ENCODE data around the gene CINP. TPM values are rescaled to one million over a fixed set of nuclear protein-coding genes. Genes with fewer than 3 reads are reported as not detected.

The CINP gene
- total and polyA plus RNA-seq, 2 of the 13 experiments (the other 11 are each of a cell fraction or from before 2014, with no cell fraction given) = 32.8 to 42.8 TPM

DNA sequence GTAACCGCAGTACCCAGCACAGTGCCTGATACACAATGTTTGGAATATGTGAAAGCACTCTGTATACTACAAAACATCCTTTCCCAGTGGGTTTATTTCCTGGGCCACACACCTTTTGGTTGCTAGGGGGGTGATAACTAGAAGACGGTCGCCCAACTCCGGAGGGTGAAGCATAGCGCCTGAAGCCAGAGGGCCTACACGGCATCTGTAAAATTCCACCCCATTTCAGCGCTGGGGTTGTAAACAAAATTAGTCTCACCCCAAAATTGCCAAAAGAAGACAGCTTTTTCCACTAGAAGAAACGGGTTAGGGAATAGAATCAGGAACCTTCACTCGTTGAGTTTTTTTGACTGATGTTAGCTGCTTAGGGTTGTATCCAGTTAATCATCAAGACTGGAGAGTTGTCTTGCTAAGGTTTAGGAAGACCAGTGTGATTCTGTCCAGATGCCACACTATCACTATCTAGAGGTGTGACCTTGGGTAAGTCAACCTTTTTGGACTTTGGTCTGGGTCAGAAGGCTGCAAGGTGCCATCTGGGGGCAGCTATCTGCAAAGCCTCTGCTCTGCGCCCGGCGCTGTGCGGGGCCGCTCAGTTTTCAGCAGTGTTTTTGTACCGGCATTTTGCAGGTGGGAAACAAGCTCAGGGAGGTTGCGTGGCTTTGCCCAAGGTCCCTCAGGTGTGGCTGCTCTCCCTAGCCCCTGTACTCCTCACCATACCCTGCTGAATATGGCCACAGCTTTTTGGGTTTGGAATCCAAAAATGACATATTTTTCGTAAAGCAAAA, 41.8 kb downstream of the CINP start (continued):
- TF ChIP-seq KLF11 (CRISPR knock-in tag; IDR thresholded peaks at IDR 0.05) = no peak
- TF ChIP-seq MEIS1 (CRISPR knock-in tag; IDR thresholded peaks at IDR 0.05; ENCODE audit: borderline replicate concordance) = peak; percentile 9; the same call in 1 of the 2 replicates
- TF ChIP-seq ZNF839 (CRISPR knock-in tag; IDR thresholded peaks at IDR 0.05; ENCODE audit: borderline replicate concordance) = no peak
- 0 out of 4 replicates have a peak, but pooled peaks of 1 of the 2 experiments have one; percentile 16 for TF ChIP-seq KLF16 (CRISPR knock-in tag; IDR thresholded peaks at IDR 0.05)
- 0 out of 2 replicates have a peak, but pooled peaks have one; percentile 24 for TF ChIP-seq ARNTL (CRISPR knock-in tag; IDR thresholded peaks at IDR 0.05)
- TF ChIP-seq, protein P1, sequence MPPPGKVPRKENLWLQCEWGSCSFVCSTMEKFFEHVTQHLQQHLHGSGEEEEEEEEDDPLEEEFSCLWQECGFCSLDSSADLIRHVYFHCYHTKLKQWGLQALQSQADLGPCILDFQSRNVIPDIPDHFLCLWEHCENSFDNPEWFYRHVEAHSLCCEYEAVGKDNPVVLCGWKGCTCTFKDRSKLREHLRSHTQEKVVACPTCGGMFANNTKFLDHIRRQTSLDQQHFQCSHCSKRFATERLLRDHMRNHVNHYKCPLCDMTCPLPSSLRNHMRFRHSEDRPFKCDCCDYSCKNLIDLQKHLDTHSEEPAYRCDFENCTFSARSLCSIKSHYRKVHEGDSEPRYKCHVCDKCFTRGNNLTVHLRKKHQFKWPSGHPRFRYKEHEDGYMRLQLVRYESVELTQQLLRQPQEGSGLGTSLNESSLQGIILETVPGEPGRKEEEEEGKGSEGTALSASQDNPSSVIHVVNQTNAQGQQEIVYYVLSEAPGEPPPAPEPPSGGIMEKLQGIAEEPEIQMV (CRISPR knock-in tag; IDR thresholded peaks at IDR 0.05; ENCODE audit: low read depth) = peak; percentile 46; the same call in 1 of the 2 replicates
- no peak for TF ChIP-seq ZKSCAN5 (CRISPR knock-in tag; IDR thresholded peaks at IDR 0.05)
- TF ChIP-seq ZNF709 (CRISPR knock-in tag; IDR thresholded peaks at IDR 0.05) = peak; percentile 27; the same call in 1 of the 2 replicates
- TF ChIP-seq ZNF337 (CRISPR knock-in tag; IDR thresholded peaks at IDR 0.05; ENCODE audit: borderline replicate concordance, low read depth) = peak; percentile 83; the same call in 1 of the 2 replicates
- TF ChIP-seq PRPF4 (IDR thresholded peaks at IDR 0.05; ENCODE audit: low read depth, low read length, poor library complexity, severe bottlenecking) = no peak
- TF ChIP-seq RXRA (CRISPR knock-in tag; IDR thresholded peaks at IDR 0.05) = peak; percentile 92
- TF ChIP-seq MTA1 (CRISPR knock-in tag; IDR thresholded peaks at IDR 0.05; ENCODE audit: borderline replicate concordance) = peak; percentile 91
- no peak for TF ChIP-seq PHF21A (CRISPR knock-in tag; IDR thresholded peaks at IDR 0.05)
- TF ChIP-seq AKAP8 (CRISPR knock-in tag; IDR thresholded peaks at IDR 0.05) = 0 out of 2 replicates have a peak, but pooled peaks have one; percentile 12
- no peak for TF ChIP-seq ZIK1 (CRISPR knock-in tag; IDR thresholded peaks at IDR 0.05; ENCODE audit: borderline replicate concordance, low read depth)
- TF ChIP-seq ZNF776 (CRISPR knock-in tag; IDR thresholded peaks at IDR 0.05) = no peak
- peak; percentile 68; the same call in 1 of the 2 replicates for TF ChIP-seq ZMYM3 (CRISPR knock-in tag; IDR thresholded peaks at IDR 0.05)
- peak; percentile 33; the same call in 1 of the 2 replicates for TF ChIP-seq ZNF629 (CRISPR knock-in tag; conservative IDR thresholded peaks at IDR 0.05)
- TF ChIP-seq ARID2 (CRISPR knock-in tag; IDR thresholded peaks at IDR 0.05; ENCODE audit: borderline replicate concordance) = peak; percentile 74; the same call in 1 of the 2 replicates
- no peak for TF ChIP-seq FOXK2 (IDR thresholded peaks at IDR 0.05)
- no peak for TF ChIP-seq ZNF607 (CRISPR knock-in tag; IDR thresholded peaks at IDR 0.05; ENCODE audit: borderline replicate concordance)
- no peak for TF ChIP-seq GABPB1 (CRISPR knock-in tag; IDR thresholded peaks at IDR 0.05)
